ENCODE results near the gene SCYGR8.

SCYGR8 gene

GRCh38 chr2:227774011-227774624 is 28.4 kb downstream of the SCYGR8 start:
- TF ChIP-seq EGR1 (IDR thresholded peaks at IDR 0.05) (no peak), RAD21 (IDR thresholded peaks at IDR 0.05; ENCODE audit: low read depth) (peak; percentile 49)

DNA sequence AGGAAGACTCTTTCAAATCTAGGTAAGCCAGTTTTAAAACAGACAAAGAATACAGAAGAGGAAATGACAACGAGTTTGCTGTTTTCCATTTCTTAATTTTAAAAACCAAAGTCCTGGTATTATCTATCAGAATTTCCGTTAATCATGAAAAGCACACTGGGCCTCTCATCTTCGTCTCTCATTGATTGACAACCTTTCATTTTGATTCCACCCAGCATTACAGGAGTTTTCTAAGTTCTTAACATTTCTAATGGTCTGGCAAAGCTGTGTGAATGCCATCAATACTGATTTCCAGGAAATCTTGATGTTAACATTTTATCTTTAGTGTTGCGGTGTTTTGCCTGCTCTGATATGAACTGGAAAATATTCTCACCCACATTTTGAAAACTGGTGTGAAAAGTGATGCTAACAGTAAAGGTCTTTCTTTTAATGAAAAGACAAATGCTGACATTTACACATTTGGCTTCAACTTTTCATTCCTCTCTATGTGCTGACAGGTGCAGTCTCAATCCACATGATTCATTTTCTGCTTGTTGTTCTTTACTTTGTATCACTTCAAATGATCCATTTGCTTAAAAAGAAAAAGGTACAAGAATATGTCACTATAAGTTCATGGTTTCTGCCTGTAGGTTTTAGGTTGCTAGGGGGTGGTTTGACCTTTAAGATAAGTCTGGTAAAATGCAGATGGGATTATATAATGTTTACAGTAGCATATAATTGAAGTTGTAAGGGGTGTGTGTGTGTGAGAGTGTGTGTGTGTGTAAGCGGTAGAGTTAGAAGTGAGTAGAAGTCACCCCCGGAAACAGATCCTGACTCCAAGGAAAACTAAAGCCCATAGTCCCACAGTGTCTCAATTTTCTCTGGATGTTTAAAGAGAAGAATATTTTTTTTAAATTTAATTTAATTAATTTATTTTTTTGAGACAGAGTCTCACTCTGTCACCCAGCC is 29.5 kb downstream of the SCYGR8 start:
- TF ChIP-seq CREB1 (IDR thresholded peaks at IDR 0.05; ENCODE audit: low read depth) (no peak), EP300 (IDR thresholded peaks at IDR 0.05; ENCODE audit: borderline replicate concordance) (no peak), REST (IDR thresholded peaks at IDR 0.05; ENCODE audit: low read depth) (no peak), ZBTB7A (IDR thresholded peaks at IDR 0.05; ENCODE audit: low read depth) (no peak)
- TF ChIP-seq, protein P1, sequence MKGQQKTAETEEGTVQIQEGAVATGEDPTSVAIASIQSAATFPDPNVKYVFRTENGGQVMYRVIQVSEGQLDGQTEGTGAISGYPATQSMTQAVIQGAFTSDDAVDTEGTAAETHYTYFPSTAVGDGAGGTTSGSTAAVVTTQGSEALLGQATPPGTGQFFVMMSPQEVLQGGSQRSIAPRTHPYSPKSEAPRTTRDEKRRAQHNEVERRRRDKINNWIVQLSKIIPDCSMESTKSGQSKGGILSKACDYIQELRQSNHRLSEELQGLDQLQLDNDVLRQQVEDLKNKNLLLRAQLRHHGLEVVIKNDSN (IDR thresholded peaks at IDR 0.05): no peak

DNA sequence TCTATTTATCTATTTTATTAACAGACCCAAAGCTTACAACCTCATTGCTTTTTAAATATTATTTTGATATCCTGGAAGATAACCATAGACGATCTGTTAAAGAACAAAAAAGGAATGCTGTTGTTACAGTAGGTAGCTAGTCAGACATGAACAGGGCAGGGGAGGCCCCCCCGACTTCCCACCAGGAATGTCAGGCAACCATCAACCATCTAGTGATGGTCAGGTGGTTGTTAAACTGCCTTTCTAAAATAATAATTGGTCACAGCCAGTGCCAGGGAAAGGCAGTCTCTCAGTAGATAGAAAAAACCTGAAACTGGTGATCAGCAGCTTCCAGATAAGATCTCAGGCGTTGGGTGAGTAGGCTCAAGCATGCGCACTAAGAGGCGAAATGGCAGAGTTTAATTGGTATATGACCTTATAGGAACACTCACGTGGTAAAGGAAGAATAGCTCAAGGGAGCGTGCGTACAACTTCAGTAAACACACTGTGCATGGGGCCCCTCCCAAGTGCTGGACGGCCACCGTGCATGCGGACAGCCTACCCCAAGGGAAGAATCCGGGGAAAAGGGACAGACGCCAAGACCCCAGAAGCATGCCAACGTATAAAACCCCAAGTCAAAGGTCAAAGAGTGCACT is 35.4 kb downstream of the SCYGR8 start:
- TF ChIP-seq NFIC (IDR thresholded peaks at IDR 0.05) (no peak), CEBPB (IDR thresholded peaks at IDR 0.05) (no peak), FOXM1 (IDR thresholded peaks at IDR 0.05; ENCODE audit: borderline replicate concordance, low read depth) (no peak), RAD21 (IDR thresholded peaks at IDR 0.05; ENCODE audit: low read depth) (no peak), ZBTB7A (IDR thresholded peaks at IDR 0.05; ENCODE audit: low read depth) (no peak), EGR1 (IDR thresholded peaks at IDR 0.05) (no peak), TAF1 (IDR thresholded peaks at IDR 0.05; ENCODE audit: low read depth) (no peak), EP300 (IDR thresholded peaks at IDR 0.05; ENCODE audit: borderline replicate concordance) (no peak), CREB1 (IDR thresholded peaks at IDR 0.05; ENCODE audit: low read depth) (no peak), TEAD4 (IDR thresholded peaks at IDR 0.05) (no peak), REST (IDR thresholded peaks at IDR 0.05; ENCODE audit: low read depth) (no peak), YY1 (IDR thresholded peaks at IDR 0.05; ENCODE audit: low read depth) (no peak), TCF12 (IDR thresholded peaks at IDR 0.05; ENCODE audit: low read depth) (no peak)
- TF ChIP-seq, protein P2, sequence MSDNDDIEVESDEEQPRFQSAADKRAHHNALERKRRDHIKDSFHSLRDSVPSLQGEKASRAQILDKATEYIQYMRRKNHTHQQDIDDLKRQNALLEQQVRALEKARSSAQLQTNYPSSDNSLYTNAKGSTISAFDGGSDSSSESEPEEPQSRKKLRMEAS (IDR thresholded peaks at IDR 0.05): no peak
- TF ChIP-seq, protein P1 (IDR thresholded peaks at IDR 0.05): no peak

DNA sequence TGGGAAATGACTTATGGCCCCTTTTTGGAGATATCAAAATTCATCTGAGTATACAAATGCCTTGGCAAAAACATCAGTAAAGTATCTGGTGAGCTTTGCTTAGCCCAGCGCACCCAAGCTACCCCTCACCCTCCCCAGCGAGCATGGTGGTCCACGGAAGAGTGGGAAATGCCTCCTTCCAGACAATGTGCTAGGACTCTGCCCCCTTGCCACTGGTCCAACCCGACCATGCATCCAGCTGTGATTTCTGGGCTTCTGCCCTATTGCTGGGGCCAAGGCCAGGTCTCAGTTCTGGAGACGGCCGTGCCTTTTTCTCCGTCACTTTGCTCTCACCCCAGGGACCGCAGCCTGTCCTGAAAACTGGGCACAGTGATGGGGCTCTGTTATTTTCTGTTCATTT is 36.1 kb downstream of the SCYGR8 start:
- TF ChIP-seq FOXM1 (IDR thresholded peaks at IDR 0.05; ENCODE audit: borderline replicate concordance, low read depth): no peak

DNA sequence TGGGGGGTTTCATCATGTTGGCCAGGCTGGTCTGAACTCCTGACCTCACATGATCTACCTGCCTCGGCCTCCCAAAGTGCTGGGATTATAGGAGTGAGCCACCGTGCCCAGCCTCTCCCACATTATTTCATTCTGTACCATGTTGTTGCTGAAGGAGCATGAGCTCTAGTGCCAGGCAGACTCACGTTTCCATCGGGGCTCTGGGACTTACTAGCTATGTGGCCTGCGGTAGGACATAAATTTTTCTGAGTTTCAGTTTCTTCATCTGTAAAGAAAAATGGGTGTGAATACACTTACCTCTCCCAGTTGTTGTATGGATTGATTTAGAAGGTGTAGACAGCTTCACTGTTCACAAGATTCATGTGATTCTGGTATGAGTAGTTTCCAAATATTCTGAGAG is 37.1 kb downstream of the SCYGR8 start:
- TF ChIP-seq FOXM1 (IDR thresholded peaks at IDR 0.05; ENCODE audit: borderline replicate concordance, low read depth) (no peak), EGR1 (IDR thresholded peaks at IDR 0.05) (no peak), RAD21 (IDR thresholded peaks at IDR 0.05; ENCODE audit: low read depth) (no peak)

DNA sequence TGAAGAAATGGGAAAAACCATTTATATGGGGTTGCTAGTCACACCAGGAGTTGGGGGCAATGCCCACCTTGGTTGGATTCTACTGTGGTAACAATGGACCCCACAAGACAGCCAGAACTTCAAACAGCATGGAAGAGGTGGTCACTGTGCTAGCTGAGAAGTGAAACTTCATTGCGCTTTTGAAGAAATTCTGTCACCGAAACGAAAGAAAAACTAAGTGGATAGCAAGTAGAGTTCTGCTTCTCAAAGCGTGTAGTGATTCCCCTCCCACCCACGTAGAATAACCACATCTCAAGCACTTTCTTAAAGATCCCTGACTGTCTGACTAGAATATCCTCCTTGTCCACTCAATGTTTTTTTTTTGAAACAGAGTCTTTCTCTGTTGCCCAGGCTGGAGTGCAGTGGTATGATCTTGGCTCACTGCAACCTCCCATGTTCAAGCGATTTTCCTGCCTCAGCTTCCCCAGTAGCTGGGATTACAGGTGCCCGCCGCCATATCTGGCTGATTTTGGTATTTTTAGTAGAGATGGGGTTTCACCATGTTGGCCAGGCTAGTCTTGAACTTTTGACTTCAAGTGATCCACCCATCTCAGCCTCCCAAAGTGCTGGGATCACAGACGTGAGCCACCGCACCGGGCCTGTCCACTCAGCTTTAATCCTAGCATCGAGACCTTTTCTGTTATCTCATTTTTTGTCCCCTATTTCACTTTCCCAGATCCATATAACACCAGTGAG is 37.9 kb downstream of the SCYGR8 start:
- TF ChIP-seq YY1 (IDR thresholded peaks at IDR 0.05; ENCODE audit: low read depth) (no peak), CEBPB (IDR thresholded peaks at IDR 0.05) (no peak)

All from Ishikawa (cell line).